IMR-90 (cell line): Measurements from ENCODE around the gene HOXC12. TPM values are rescaled to one million over a fixed set of nuclear protein-coding genes. Genes with fewer than 3 reads are reported as not detected.

Source experiments
- ATAC-seq: fragments of 200-7000 bp; cut with Tn5 transposase; 2 replicates; pipeline ENCODE4 v1.9.1; 2020; ENCODE audit warnings: low read depth, mild to moderate bottlenecking, moderate library complexity
- BruUV-seq: library from RNA; stranded (reverse); fragments of 400-500 nt; replicated peaks from 2 replicates; lab custom pipeline; 2021; lab: Mats Ljungman, UMichigan
- CTCF ChIA-PET: fragments of 300-600 bp; formaldehyde crosslinking; extraction: SDS; loops from one replicate; lab custom pipeline; 2021; ENCODE audit warnings: antibody characterized with exemption; lab: Yijun Ruan, JAX
- POLR2A ChIA-PET: fragments of 300-600 bp; sonication (Branson Sonifier 250); formaldehyde crosslinking; loops from one replicate; lab custom pipeline; 2022; ENCODE audit warnings: antibody characterized with exemption; ENCODE audit not compliant: unreplicated experiment; lab: Charles Lee
- DNase-seq: peaks from one replicate; pipeline ENCODE4 v3.0.0; 2013
- H2AFZ ChIP-seq: replicated peaks from 2 replicates; pipeline ENCODE3; 2013; ENCODE audit warnings: low read length, mild to moderate bottlenecking; ENCODE audit not compliant: poor library complexity
- H2AK5ac ChIP-seq: 2 replicates; pipeline ENCODE4 v1.6.1; 2013; ENCODE audit warnings: low read depth, low read length, inconsistent platforms
- H2AK9ac ChIP-seq: replicated peaks from 2 replicates; pipeline ENCODE3; 2013; ENCODE audit warnings: mild to moderate bottlenecking, low read depth, low read length, moderate library complexity; ENCODE audit not compliant: poor library complexity
- H2BK120ac ChIP-seq: 2 replicates; pipeline ENCODE4 v1.6.1; 2013; ENCODE audit warnings: low read depth, low read length, inconsistent platforms
- H2BK15ac ChIP-seq: 3 replicates; pipeline ENCODE4 v1.6.1; 2013; ENCODE audit warnings: low read depth, low read length, inconsistent platforms
- H2BK20ac ChIP-seq: 2 replicates; pipeline ENCODE4 v1.6.1; 2013; ENCODE audit warnings: low read depth, mild to moderate bottlenecking, inconsistent platforms, low read length, moderate library complexity
- H2BK5ac ChIP-seq: 2 replicates; pipeline ENCODE4 v1.6.1; 2013; ENCODE audit warnings: mild to moderate bottlenecking, low read depth, low read length, inconsistent platforms; ENCODE audit not compliant: poor library complexity, severe bottlenecking
- H3K14ac ChIP-seq: replicated peaks from 2 replicates; pipeline ENCODE4 v1.6.1; 2013; ENCODE audit warnings: low read depth, low read length, inconsistent platforms
- H3K18ac ChIP-seq: 2 replicates; pipeline ENCODE4 v1.6.1; 2013; ENCODE audit warnings: low read depth, low read length, control low read depth
- H3K23ac ChIP-seq: 2 replicates; pipeline ENCODE4 v1.6.1; 2013; ENCODE audit warnings: low read depth, low read length, inconsistent platforms
- H3K27ac ChIP-seq: 2 replicates; pipeline ENCODE4 v1.5.1; 2013; ENCODE audit warnings: mild to moderate bottlenecking, control low read depth, low read length; ENCODE audit not compliant: insufficient read depth
- H3K27me3 ChIP-seq: 2 replicates; pipeline ENCODE4 v1.6.1; 2013; ENCODE audit warnings: low read length; ENCODE audit not compliant: control insufficient read depth, insufficient read depth
- H3K36me3 ChIP-seq: 2 replicates; pipeline ENCODE4 v1.6.1; 2013; ENCODE audit warnings: low read length, mixed read lengths; ENCODE audit not compliant: control insufficient read depth, insufficient read depth
- H3K4ac ChIP-seq: 2 replicates; pipeline ENCODE4 v1.6.1; 2013; ENCODE audit warnings: low read depth, low read length, inconsistent platforms
- H3K4me1 ChIP-seq: 2 replicates; pipeline ENCODE4 v1.6.1; 2013; ENCODE audit warnings: low read length, mixed read lengths; ENCODE audit not compliant: control insufficient read depth, insufficient read depth
- H3K4me2 ChIP-seq: 2 replicates; pipeline ENCODE4 v1.6.1; 2013; ENCODE audit warnings: low read depth, mild to moderate bottlenecking, control low read depth, low read length, moderate library complexity
- H3K4me3 ChIP-seq: 2 replicates; pipeline ENCODE4 v1.5.1; 2013; ENCODE audit warnings: low read depth, mild to moderate bottlenecking, control low read depth, low read length, moderate library complexity; ENCODE audit not compliant: insufficient read depth
- H3K56ac ChIP-seq: 2 replicates; pipeline ENCODE4 v1.6.1; 2013; ENCODE audit warnings: low read length, inconsistent platforms; ENCODE audit not compliant: insufficient read depth; ENCODE audit errors: extremely low read depth
- H3K79me1 ChIP-seq, 2 experiments: 2 replicates each; pipeline ENCODE4 v1.6.1; 2013; ENCODE audit warnings: low read length in 2 of 2, inconsistent platforms in 1 of 2, low read depth in 1 of 2
- H3K9ac ChIP-seq: 2 replicates; pipeline ENCODE4 v1.6.1; 2013; ENCODE audit warnings: low read depth, low read length, control low read depth
- H3K9me1 ChIP-seq: 2 replicates; pipeline ENCODE4 v1.6.1; 2013; ENCODE audit warnings: low read length, inconsistent platforms; ENCODE audit not compliant: insufficient read depth
- H3K9me3 ChIP-seq: 2 replicates; pipeline ENCODE4 v1.6.1; 2013; ENCODE audit warnings: low read length; ENCODE audit not compliant: control insufficient read depth, insufficient read depth
- H4K20me1 ChIP-seq: 2 replicates; pipeline ENCODE4 v1.6.1; 2013; ENCODE audit warnings: low read length, inconsistent platforms; ENCODE audit not compliant: insufficient read depth
- H4K5ac ChIP-seq: 2 replicates; pipeline ENCODE4 v1.6.1; 2013; ENCODE audit warnings: mild to moderate bottlenecking, low read depth, low read length, control low read depth
- H4K8ac ChIP-seq, 2 experiments: 2 replicates each; pipeline ENCODE4 v1.6.1; 2013; ENCODE audit warnings: low read depth in 2 of 2, low read length in 2 of 2, control low read depth in 1 of 2, inconsistent platforms in 1 of 2
- H4K91ac ChIP-seq: 2 replicates; pipeline ENCODE4 v1.6.1; 2013; ENCODE audit warnings: low read depth, low read length, inconsistent platforms; ENCODE audit not compliant: insufficient read depth
- CEBPB ChIP-seq: IDR thresholded peaks from 2 replicates; pipeline ENCODE4 v1.6.1; 2012; ENCODE audit warnings: low read depth, low read length, improper control_type of control experiment
- CTCF ChIP-seq: conservative IDR thresholded peaks from 2 replicates; pipeline ENCODE4 v1.5.1; 2012; ENCODE audit warnings: mild to moderate bottlenecking, low read depth, low read length, improper control_type of control experiment
- MAZ ChIP-seq: IDR thresholded peaks from 2 replicates; pipeline ENCODE4 v1.6.1; 2012; ENCODE audit warnings: low read depth, mild to moderate bottlenecking, low read length, improper control_type of control experiment, moderate library complexity, borderline replicate concordance
- POLR2A ChIP-seq: IDR thresholded peaks from 2 replicates; pipeline ENCODE4 v1.6.1; 2012; ENCODE audit warnings: mild to moderate bottlenecking, low read depth, low read length
- SMC3 ChIP-seq: fragments of 150-350 bp; IDR thresholded peaks from 2 replicates; pipeline ENCODE4 v1.6.1; 2016; ENCODE audit warnings: low read depth, mild to moderate bottlenecking, antibody characterized with exemption, low read length, moderate library complexity
- WGBS, 2 experiments: methylation state at CpG; one replicate each; pipeline versions ENCODE4 v1.1.5 to v1.1.7; 2013; ENCODE audit warnings: missing lambda C conversion rate in 2 of 2; ENCODE audit not compliant: insufficient read length in 1 of 2; ENCODE audit errors: extremely low coverage in 2 of 2; 5-methylcytosine and 5-hydroxymethylcytosine counted together
- dilution Hi-C: fragments of 300-500 bp; cut with HindIII; formaldehyde crosslinking; loops from one replicate; pipeline ENCODE4 v1.14.3; 2018; ENCODE audit warnings: low sequenced_read_pairs; ENCODE audit not compliant: unreplicated experiment
- in situ Hi-C: fragments of 300-500 bp; cut with MboI; formaldehyde crosslinking; loops from 3 replicates; pipeline ENCODE4 v1.14.3; 2019; ENCODE audit warnings: low sequenced_read_pairs, inconsistent platforms, mixed read lengths
- intact Hi-C: fragments of 100-400 bp; cut with micrococcal nuclease; formaldehyde crosslinking; loops from 2 replicates; pipeline ENCODE4 v1.10.0; 2022
- polyA plus RNA-seq, 3 experiments: library from polyadenylated mRNA; depleted of rRNA; stranded (reverse); fragments of >200 nt; gene quantifications; 2 replicates each; pipeline ENCODE4 v1.2.3, GENCODE V29; 2012; ENCODE audit warnings: low replicate concordance in 1 of 3
- total RNA-seq: library from RNA; depleted of rRNA; stranded (reverse); fragments of >200 nt; gene quantifications from 2 replicates; pipeline ENCODE4 v1.2.3, GENCODE V29; 2012
- TF ChIP-seq, protein P1 (sequence below): fragments of 150-350 bp; IDR thresholded peaks from 2 replicates; pipeline ENCODE4 v1.6.1; 2016; ENCODE audit warnings: low read depth, mild to moderate bottlenecking, low read length, moderate library complexity, borderline replicate concordance

Gene HOXC12
- total and polyA plus RNA-seq, 2 of the 4 experiments (the other 2 are of a cell fraction) = not detected

DNA sequence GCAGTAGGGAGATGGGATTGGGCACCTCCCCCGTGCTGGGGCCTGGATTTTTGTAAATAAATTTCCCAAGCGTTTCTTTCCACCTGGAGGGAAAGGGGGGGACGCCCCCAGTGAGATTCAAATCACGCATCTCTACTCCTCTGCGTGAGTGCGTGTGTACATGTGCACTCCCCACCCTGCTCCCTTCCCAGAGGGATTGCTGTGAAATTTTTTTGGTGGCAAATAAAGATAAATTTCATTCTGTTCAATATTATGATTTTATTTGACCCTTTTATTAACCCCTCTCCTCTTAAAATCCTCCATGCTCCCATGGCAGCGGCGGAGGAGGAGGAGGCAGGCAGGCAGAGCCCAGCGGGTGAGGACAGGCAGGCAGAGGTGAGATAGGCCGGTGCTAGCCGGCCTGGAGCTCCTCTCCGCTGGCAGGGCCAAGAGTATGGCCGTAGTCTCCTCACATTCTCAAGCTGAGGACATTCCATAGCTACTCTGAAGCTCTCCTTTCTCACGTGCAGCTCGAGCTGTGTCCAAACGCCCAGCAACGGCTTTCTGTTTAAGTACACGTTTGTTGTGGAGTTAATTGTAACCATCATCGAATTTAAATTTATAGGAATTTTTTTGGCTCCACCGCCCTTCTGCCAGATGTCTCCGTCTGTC is 21.6 kb downstream of the HOXC12 start:
- intact Hi-C loops (no loop called here), dilution Hi-C loops (no loop called here), in situ Hi-C loops (no loop called here)
- TF ChIP-seq, protein P1, sequence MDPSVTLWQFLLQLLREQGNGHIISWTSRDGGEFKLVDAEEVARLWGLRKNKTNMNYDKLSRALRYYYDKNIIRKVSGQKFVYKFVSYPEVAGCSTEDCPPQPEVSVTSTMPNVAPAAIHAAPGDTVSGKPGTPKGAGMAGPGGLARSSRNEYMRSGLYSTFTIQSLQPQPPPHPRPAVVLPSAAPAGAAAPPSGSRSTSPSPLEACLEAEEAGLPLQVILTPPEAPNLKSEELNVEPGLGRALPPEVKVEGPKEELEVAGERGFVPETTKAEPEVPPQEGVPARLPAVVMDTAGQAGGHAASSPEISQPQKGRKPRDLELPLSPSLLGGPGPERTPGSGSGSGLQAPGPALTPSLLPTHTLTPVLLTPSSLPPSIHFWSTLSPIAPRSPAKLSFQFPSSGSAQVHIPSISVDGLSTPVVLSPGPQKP = no peak
- TF ChIP-seq CEBPB (no peak), SMC3 (no peak), POLR2A (no peak), MAZ (no peak), CTCF (no peak)
- H2AK5ac ChIP-seq = no peak overlapping the region
- no peak overlapping the region for H3K14ac ChIP-seq
- H2AK9ac ChIP-seq = no peak overlapping the region
- H4K8ac ChIP-seq = no peak overlapping the region
- H3K9me3 ChIP-seq = peaks cover 16% of the 10 kb centered on the region
- H3K4me2 ChIP-seq = no peak overlapping the region
- 4% methylated on average over 4 of the region's 21 CpGs; no CpG with 5 or more reads in 1 of the 2 experiments for WGBS, 2 experiments
- H3K9ac ChIP-seq = no peak overlapping the region
- H3K27ac ChIP-seq = no peak overlapping the region
- no peak overlapping the region for H2BK15ac ChIP-seq
- ChIA-PET POLR2A (no interaction called here), CTCF (interaction anchor here (0.6 kb wide), 1 partner anchor 97 kb away, joined by 3 read pairs; no protein-coding TSS in a partner anchor)
- H3K56ac ChIP-seq = no peak overlapping the region
- DNase-seq (no peak), ATAC-seq (no peak)
- H2BK20ac ChIP-seq = no peak overlapping the region
- H4K91ac ChIP-seq = no peak overlapping the region
- no peaks in the 10 kb centered on the region for H3K9me1 ChIP-seq
- no peak overlapping the region for H2BK120ac ChIP-seq
- H3K4me1 ChIP-seq = peaks cover 2% of the 10 kb centered on the region; the same call in 1 of the 2 replicates
- H3K79me1 ChIP-seq = no peaks in the 10 kb centered on the region
- H4K20me1 ChIP-seq = peaks cover 2% of the 10 kb centered on the region; the same call in 1 of the 2 replicates
- no peak overlapping the region for H2AFZ ChIP-seq
- no peak overlapping the region for H2BK5ac ChIP-seq
- peaks cover 95% of the 10 kb centered on the region for H3K27me3 ChIP-seq
- H4K5ac ChIP-seq = no peak overlapping the region
- no peak overlapping the region for H3K18ac ChIP-seq
- no TSS peak for BruUV-seq
- no peak overlapping the region for H3K4me3 ChIP-seq
- H3K4ac ChIP-seq = no peak overlapping the region
- H3K36me3 ChIP-seq = no peaks in the 10 kb centered on the region
- no peak overlapping the region for H3K23ac ChIP-seq
